ENCODE measurements around the gene WDR18.

GRCh38 chr19:1007399-1008251 is 23.5 kb downstream of the WDR18 start:
- TF ChIP-seq REST (IDR thresholded peaks at IDR 0.05; ENCODE audit: unreplicated experiment) (no peak), POLR2AphosphoS5 (IDR thresholded peaks at IDR 0.05; ENCODE audit: low read depth) (no peak), CTCF (conservative IDR thresholded peaks at IDR 0.05; ENCODE audit: low read depth in 2 of 2) (peak in 1 of 2 experiments; percentile 12; a peak in 1 of 4 replicates), EZH2 (IDR thresholded peaks at IDR 0.05; ENCODE audit: low read depth, unreplicated experiment) (no peak), CREB1 (CRISPR knock-in tag; IDR thresholded peaks at IDR 0.05; ENCODE audit: low read depth) (no peak), EZH2phosphoT487 (IDR thresholded peaks at IDR 0.05; ENCODE audit: unreplicated experiment) (no peak), ZNF462 (CRISPR knock-in tag; IDR thresholded peaks at IDR 0.05) (no peak), NANOG (IDR thresholded peaks at IDR 0.05; ENCODE audit: borderline replicate concordance) (no peak), JUNB (IDR thresholded peaks at IDR 0.05; ENCODE audit: unreplicated experiment) (no peak), ZNF331 (CRISPR knock-in tag; IDR thresholded peaks at IDR 0.05; ENCODE audit: low read depth) (no peak), ETS1 (IDR thresholded peaks at IDR 0.05) (no peak), ZNF114 (CRISPR knock-in tag; IDR thresholded peaks at IDR 0.05) (no peak)
